ENCODE results near the gene FAM118A.
A peak's percentile ranks its signal among the peaks of the same experiment; 100 is the strongest.

The FAM118A gene

GRCh38 chr22:45308957-45309421, 745 bp upstream of the FAM118A start:
- 77 to 80% methylated on average over 25 of the region's 25 CpGs for WGBS, 2 experiments
- no peaks in the 10 kb centered on the region for H3K36me3 ChIP-seq (ENCODE audit: control insufficient read depth, insufficient read depth, low read length)
- H3K27ac ChIP-seq (ENCODE audit: insufficient read depth, low read depth, low read length, poor library complexity, severe bottlenecking) = no peak overlapping the region
- H3K27me3 ChIP-seq (ENCODE audit: control insufficient read depth, insufficient read depth, low read length, poor library complexity, severe bottlenecking) = peaks cover 11% of the 10 kb centered on the region
- H3K9me3 ChIP-seq (ENCODE audit: control insufficient read depth, low read length) = no peaks in the 10 kb centered on the region
- H3K4me3 ChIP-seq (ENCODE audit: insufficient read depth, low read depth, low read length) = peak overlapping the region; percentile 85
- H3K4me1 ChIP-seq (ENCODE audit: control insufficient read depth, insufficient read depth, low read length) = peaks cover 18% of the 10 kb centered on the region

- WGBS, 2 experiments = 6% methylated on average over 33 of the region's 33 CpGs
- Histone ChIP-seq H3K27ac (ENCODE audit: insufficient read depth, low read depth, low read length, poor library complexity, severe bottlenecking) (peak overlapping the region; percentile 23), H3K9me3 (ENCODE audit: control insufficient read depth, low read length) (no peaks in the 10 kb centered on the region), H3K4me3 (ENCODE audit: insufficient read depth, low read depth, low read length) (peak overlapping the region; percentile 85), H3K36me3 (ENCODE audit: control insufficient read depth, insufficient read depth, low read length) (no peaks in the 10 kb centered on the region), H3K27me3 (ENCODE audit: control insufficient read depth, insufficient read depth, low read length, poor library complexity, severe bottlenecking) (peaks cover 11% of the 10 kb centered on the region), H3K4me1 (ENCODE audit: control insufficient read depth, insufficient read depth, low read length) (peaks cover 19% of the 10 kb centered on the region)
Measured at GRCh38 chr22:45310331-45310976, 720 bp downstream of the FAM118A start.

GRCh38 chr22:45310977-45311531, 1.3 kb downstream of the FAM118A start:
- Histone ChIP-seq H3K9me3 (ENCODE audit: control insufficient read depth, low read length) (no peaks in the 10 kb centered on the region), H3K27me3 (ENCODE audit: control insufficient read depth, insufficient read depth, low read length, poor library complexity, severe bottlenecking) (peaks cover 11% of the 10 kb centered on the region), H3K4me3 (ENCODE audit: insufficient read depth, low read depth, low read length) (peak overlapping the region; percentile 85), H3K4me1 (ENCODE audit: control insufficient read depth, insufficient read depth, low read length) (peaks cover 19% of the 10 kb centered on the region), H3K36me3 (ENCODE audit: control insufficient read depth, insufficient read depth, low read length) (no peaks in the 10 kb centered on the region), H3K27ac (ENCODE audit: insufficient read depth, low read depth, low read length, poor library complexity, severe bottlenecking) (no peak overlapping the region)
- WGBS, 2 experiments = 56% methylated on average over 14 of the region's 14 CpGs

- H3K4me3 ChIP-seq (ENCODE audit: insufficient read depth, low read depth, low read length) = no peak overlapping the region
- no peaks in the 10 kb centered on the region for H3K9me3 ChIP-seq (ENCODE audit: control insufficient read depth, low read length)
- WGBS, 2 experiments = 82 to 83% methylated on average over 8 of the region's 8 CpGs
- H3K36me3 ChIP-seq (ENCODE audit: control insufficient read depth, insufficient read depth, low read length) = no peaks in the 10 kb centered on the region
- H3K27me3 ChIP-seq (ENCODE audit: control insufficient read depth, insufficient read depth, low read length, poor library complexity, severe bottlenecking) = peaks cover 11% of the 10 kb centered on the region
- peaks cover 19% of the 10 kb centered on the region for H3K4me1 ChIP-seq (ENCODE audit: control insufficient read depth, insufficient read depth, low read length)
- H3K27ac ChIP-seq (ENCODE audit: insufficient read depth, low read depth, low read length, poor library complexity, severe bottlenecking) = no peak overlapping the region
Measured at GRCh38 chr22:45312415-45312814, 2.7 kb downstream of the FAM118A start.

- no peaks in the 10 kb centered on the region for H3K9me3 ChIP-seq (ENCODE audit: control insufficient read depth, low read length)
- peaks cover 23% of the 10 kb centered on the region for H3K4me1 ChIP-seq (ENCODE audit: control insufficient read depth, insufficient read depth, low read length)
- no peaks in the 10 kb centered on the region for H3K36me3 ChIP-seq (ENCODE audit: control insufficient read depth, insufficient read depth, low read length)
- H3K4me3 ChIP-seq (ENCODE audit: insufficient read depth, low read depth, low read length) = no peak overlapping the region
- peaks cover 11% of the 10 kb centered on the region for H3K27me3 ChIP-seq (ENCODE audit: control insufficient read depth, insufficient read depth, low read length, poor library complexity, severe bottlenecking)
- no peak overlapping the region for H3K27ac ChIP-seq (ENCODE audit: insufficient read depth, low read depth, low read length, poor library complexity, severe bottlenecking)
- WGBS, 2 experiments = 63 to 78% methylated on average over 4 of the region's 4 CpGs
Measured at GRCh38 chr22:45312856-45313255, 3.1 kb downstream of the FAM118A start.

- WGBS, 2 experiments = 90 to 91% methylated on average over 8 of the region's 8 CpGs
- Histone ChIP-seq H3K4me3 (ENCODE audit: insufficient read depth, low read depth, low read length) (no peak overlapping the region), H3K9me3 (ENCODE audit: control insufficient read depth, low read length) (no peaks in the 10 kb centered on the region), H3K27me3 (ENCODE audit: control insufficient read depth, insufficient read depth, low read length, poor library complexity, severe bottlenecking) (peaks cover 11% of the 10 kb centered on the region), H3K36me3 (ENCODE audit: control insufficient read depth, insufficient read depth, low read length) (no peaks in the 10 kb centered on the region), H3K27ac (ENCODE audit: insufficient read depth, low read depth, low read length, poor library complexity, severe bottlenecking) (no peak overlapping the region), H3K4me1 (ENCODE audit: control insufficient read depth, insufficient read depth, low read length) (peaks cover 35% of the 10 kb centered on the region)
Measured at GRCh38 chr22:45314054-45314721, 4.5 kb downstream of the FAM118A start.

- H3K9me3 ChIP-seq (ENCODE audit: control insufficient read depth, low read length) = no peaks in the 10 kb centered on the region
- H3K36me3 ChIP-seq (ENCODE audit: control insufficient read depth, insufficient read depth, low read length) = no peaks in the 10 kb centered on the region
- no peak overlapping the region for H3K27ac ChIP-seq (ENCODE audit: insufficient read depth, low read depth, low read length, poor library complexity, severe bottlenecking)
- peaks cover 11% of the 10 kb centered on the region for H3K27me3 ChIP-seq (ENCODE audit: control insufficient read depth, insufficient read depth, low read length, poor library complexity, severe bottlenecking)
- H3K4me3 ChIP-seq (ENCODE audit: insufficient read depth, low read depth, low read length) = no peak overlapping the region
- 96 to 97% methylated on average over 6 of the region's 6 CpGs for WGBS, 2 experiments
- peaks cover 40% of the 10 kb centered on the region for H3K4me1 ChIP-seq (ENCODE audit: control insufficient read depth, insufficient read depth, low read length)
Measured at GRCh38 chr22:45314786-45315185, 5.1 kb downstream of the FAM118A start.

GRCh38 chr22:45316796-45317526, 7.2 kb downstream of the FAM118A start:
- Histone ChIP-seq H3K27me3 (ENCODE audit: control insufficient read depth, insufficient read depth, low read length, poor library complexity, severe bottlenecking) (no peaks in the 10 kb centered on the region), H3K27ac (ENCODE audit: insufficient read depth, low read depth, low read length, poor library complexity, severe bottlenecking) (no peak overlapping the region), H3K9me3 (ENCODE audit: control insufficient read depth, low read length) (no peaks in the 10 kb centered on the region), H3K36me3 (ENCODE audit: control insufficient read depth, insufficient read depth, low read length) (no peaks in the 10 kb centered on the region), H3K4me3 (ENCODE audit: insufficient read depth, low read depth, low read length) (no peak overlapping the region), H3K4me1 (ENCODE audit: control insufficient read depth, insufficient read depth, low read length) (peaks cover 26% of the 10 kb centered on the region)
- 88 to 89% methylated on average over 9 of the region's 9 CpGs for WGBS, 2 experiments

GRCh38 chr22:45317551-45318167, 7.9 kb downstream of the FAM118A start:
- Histone ChIP-seq H3K27me3 (ENCODE audit: control insufficient read depth, insufficient read depth, low read length, poor library complexity, severe bottlenecking) (no peaks in the 10 kb centered on the region), H3K36me3 (ENCODE audit: control insufficient read depth, insufficient read depth, low read length) (no peaks in the 10 kb centered on the region), H3K9me3 (ENCODE audit: control insufficient read depth, low read length) (no peaks in the 10 kb centered on the region), H3K4me1 (ENCODE audit: control insufficient read depth, insufficient read depth, low read length) (peaks cover 26% of the 10 kb centered on the region), H3K4me3 (ENCODE audit: insufficient read depth, low read depth, low read length) (no peak overlapping the region), H3K27ac (ENCODE audit: insufficient read depth, low read depth, low read length, poor library complexity, severe bottlenecking) (peak overlapping the region; percentile 73)
- WGBS, 2 experiments = 81 to 85% methylated on average over 19 of the region's 19 CpGs
